ENCODE data around the gene PSEN2.

DNA sequence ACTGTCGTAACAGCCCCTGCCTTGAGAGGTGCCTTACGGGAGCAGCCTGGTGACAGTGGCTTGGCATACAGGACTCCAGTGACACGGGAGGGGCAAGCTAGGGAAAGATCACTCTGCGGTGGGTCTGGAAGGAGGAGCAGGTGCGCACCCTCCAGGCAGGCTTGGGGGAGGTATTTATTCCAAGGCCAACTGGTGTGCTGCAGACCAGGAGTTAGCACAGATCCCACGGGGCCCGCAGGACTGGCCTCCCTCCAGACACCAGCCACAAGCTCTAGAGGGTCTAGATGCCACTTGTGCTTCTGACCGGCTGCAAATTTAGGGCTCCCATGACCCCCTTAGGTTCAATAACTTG, 22.1 kb downstream of the PSEN2 start:
- no peak for TF ChIP-seq CTCF (IDR thresholded peaks at IDR 0.05)
- TF ChIP-seq POLR2A (IDR thresholded peaks at IDR 0.05; ENCODE audit: low read depth), result no peak

Measured in esophagus muscularis mucosa (tissue), 3 donors.